ENCODE measurements around the gene ALS2CL. TPM values are rescaled to one million over a fixed set of nuclear protein-coding genes. Genes with fewer than 3 reads are reported as not detected.

Gene ALS2CL
- total and polyA plus RNA-seq, 2 experiments from 2014 or later, result 14.4 to 15.2 TPM

DNA sequence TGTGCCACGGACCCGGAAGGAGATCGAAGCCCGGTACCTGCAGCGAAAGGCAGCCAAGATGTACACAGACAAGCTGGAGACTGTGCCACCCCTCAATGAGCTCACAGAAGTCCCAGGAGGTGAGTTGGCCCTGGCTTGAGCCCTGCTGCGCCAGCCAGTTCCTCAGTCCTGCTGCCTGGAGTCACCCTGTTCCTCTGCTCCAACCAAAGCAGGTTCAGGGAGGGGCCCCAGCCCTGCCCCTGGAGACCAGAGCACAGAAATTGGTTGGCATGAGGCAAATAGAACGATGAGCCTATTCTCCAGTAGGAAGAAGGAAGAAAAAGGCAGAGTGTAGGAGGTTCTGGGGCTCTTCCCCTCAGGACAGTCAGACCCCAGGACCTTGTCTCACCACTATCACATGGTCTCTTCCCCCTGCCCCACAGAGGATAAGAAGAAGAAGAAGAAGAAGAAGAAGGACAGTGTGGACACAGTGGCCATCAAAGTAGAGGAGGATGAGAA is 15.7 kb upstream of the ALS2CL start:
- DNase-seq (ENCODE audit: low spot score), result no peak
- no peaks in the 10 kb centered on the region for H3K9me2 ChIP-seq (replicated peaks; ENCODE audit: insufficient read depth)
- H3K79me2 ChIP-seq, result no peaks in the 10 kb centered on the region
- 94% methylated on average over 7 of the region's 7 CpGs for WGBS (ENCODE audit: low lambda C conversion rate, missing lambda C conversion rate)
- H2AFZ ChIP-seq, result no peak overlapping the region
- H3K4me2 ChIP-seq, result no peak overlapping the region
- no peaks in the 10 kb centered on the region for H3K9me3 ChIP-seq (ENCODE audit: low read depth)
- no peaks in the 10 kb centered on the region for H4K20me1 ChIP-seq (ENCODE audit: insufficient read depth, poor library complexity, severe bottlenecking)
- no peak overlapping the region for H3K4me3 ChIP-seq
- peaks cover 20% of the 10 kb centered on the region for H3K4me1 ChIP-seq (ENCODE audit: insufficient read depth)
- H3K36me3 ChIP-seq (replicated peaks; ENCODE audit: insufficient read depth, low read depth), result no peaks in the 10 kb centered on the region
- H3K27me3 ChIP-seq, result no peaks in the 10 kb centered on the region
- H3K27ac ChIP-seq, result no peak overlapping the region
- no peak for TF ChIP-seq EZH2phosphoT487 (IDR thresholded peaks at IDR 0.05; ENCODE audit: low read depth, severe bottlenecking, unreplicated experiment)

DNA sequence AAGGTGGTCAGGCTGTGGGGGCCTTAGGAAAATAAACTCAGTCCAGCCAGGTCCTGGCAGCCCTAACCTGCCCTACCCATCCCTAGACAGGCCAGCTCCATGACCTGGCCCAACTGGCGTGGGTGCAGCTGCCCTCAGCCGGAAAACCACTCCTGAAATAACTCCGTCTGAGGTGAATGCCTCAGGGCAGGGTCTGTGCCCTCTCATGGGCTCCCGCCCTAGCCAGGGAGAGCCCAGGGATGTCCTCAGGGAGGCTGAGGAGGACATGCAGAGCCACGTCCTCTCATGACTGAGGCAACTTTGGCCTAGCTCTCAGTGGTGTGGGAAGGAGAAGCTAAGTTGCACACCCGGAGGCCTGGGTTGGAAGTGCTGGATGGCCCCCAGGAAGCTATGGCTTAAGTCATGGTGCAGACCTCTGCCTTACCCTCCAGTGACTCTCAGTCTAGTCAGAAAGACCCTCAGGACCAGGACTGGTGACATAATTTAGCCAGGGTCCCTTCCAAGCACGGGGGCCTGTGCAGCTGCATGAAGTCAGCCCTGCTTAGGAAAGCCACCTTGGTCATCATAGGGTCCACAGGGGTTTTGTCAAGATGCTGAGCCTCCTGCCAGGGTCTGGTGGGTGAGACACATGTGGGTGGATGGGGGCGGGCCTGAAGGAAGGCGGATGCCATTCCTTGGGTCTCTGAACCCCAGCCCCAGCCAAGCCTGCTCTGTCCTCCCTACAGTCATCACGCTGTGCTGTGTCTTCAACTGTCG is 15.1 kb upstream of the ALS2CL start:
- no peaks in the 10 kb centered on the region for H3K9me2 ChIP-seq (replicated peaks; ENCODE audit: insufficient read depth)
- DNase-seq (ENCODE audit: low spot score), result no peak

DNA sequence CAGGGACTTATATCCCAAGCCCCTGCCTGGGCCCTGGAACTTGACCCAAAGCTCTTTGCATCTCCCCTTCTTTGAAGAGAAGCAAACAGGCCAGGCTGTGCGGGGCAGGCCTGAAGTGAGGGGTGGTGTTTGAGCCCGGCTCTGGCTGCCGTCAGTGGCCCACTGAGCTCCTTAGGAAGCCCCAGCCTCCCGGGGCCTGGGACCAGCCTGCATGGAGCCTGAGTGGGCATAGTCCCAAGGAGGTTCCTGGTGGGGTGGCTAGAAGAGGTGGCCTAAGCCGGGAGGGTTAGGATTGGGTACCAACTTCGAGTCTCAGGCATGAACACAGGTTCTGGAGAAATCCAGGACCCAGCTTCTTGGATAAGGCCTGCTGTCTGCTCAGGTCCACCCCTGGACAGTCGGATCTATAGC is 14.1 kb upstream of the ALS2CL start:
- Histone ChIP-seq H3K9me2 (replicated peaks; ENCODE audit: insufficient read depth) (no peaks in the 10 kb centered on the region), H3K4me1 (ENCODE audit: insufficient read depth) (peaks cover 20% of the 10 kb centered on the region), H2AFZ (no peak overlapping the region), H3K79me2 (no peaks in the 10 kb centered on the region), H3K4me2 (no peak overlapping the region), H3K27ac (no peak overlapping the region), H4K20me1 (ENCODE audit: insufficient read depth, poor library complexity, severe bottlenecking) (no peaks in the 10 kb centered on the region), H3K4me3 (no peak overlapping the region), H3K27me3 (no peaks in the 10 kb centered on the region), H3K36me3 (replicated peaks; ENCODE audit: insufficient read depth, low read depth) (no peaks in the 10 kb centered on the region), H3K9me3 (ENCODE audit: low read depth) (no peaks in the 10 kb centered on the region)
- WGBS (ENCODE audit: low lambda C conversion rate, missing lambda C conversion rate), result 83% methylated on average over 6 of the region's 7 CpGs
- TF ChIP-seq EZH2phosphoT487 (IDR thresholded peaks at IDR 0.05; ENCODE audit: low read depth, severe bottlenecking, unreplicated experiment) (no peak), EZH2 (IDR thresholded peaks at IDR 0.05; ENCODE audit: borderline replicate concordance) (no peak), CTCF (IDR thresholded peaks at IDR 0.05; ENCODE audit: poor library complexity) (no peak)
- DNase-seq (ENCODE audit: low spot score), result no peak

More for the DNA sequence above, 15.1 kb upstream of the ALS2CL start:
- H3K4me1 ChIP-seq (ENCODE audit: insufficient read depth), result peaks cover 20% of the 10 kb centered on the region
- H3K4me3 ChIP-seq, result no peak overlapping the region
- no peaks in the 10 kb centered on the region for H3K36me3 ChIP-seq (replicated peaks; ENCODE audit: insufficient read depth, low read depth)
- H3K4me2 ChIP-seq, result no peak overlapping the region
- H3K27ac ChIP-seq, result no peak overlapping the region
- H3K27me3 ChIP-seq, result no peaks in the 10 kb centered on the region
- TF ChIP-seq EZH2phosphoT487 (IDR thresholded peaks at IDR 0.05; ENCODE audit: low read depth, severe bottlenecking, unreplicated experiment) (no peak), CTCF (IDR thresholded peaks at IDR 0.05; ENCODE audit: poor library complexity) (no peak), EZH2 (IDR thresholded peaks at IDR 0.05; ENCODE audit: borderline replicate concordance) (no peak)
- H2AFZ ChIP-seq, result no peak overlapping the region
- no peaks in the 10 kb centered on the region for H3K79me2 ChIP-seq
- no peaks in the 10 kb centered on the region for H4K20me1 ChIP-seq (ENCODE audit: insufficient read depth, poor library complexity, severe bottlenecking)
- 86% methylated on average over 11 of the region's 11 CpGs for WGBS (ENCODE audit: low lambda C conversion rate, missing lambda C conversion rate)
- no peaks in the 10 kb centered on the region for H3K9me3 ChIP-seq (ENCODE audit: low read depth)

GRCh38 chr3:46706771-46707582 is 13.5 kb upstream of the ALS2CL start:
- H3K9me2 ChIP-seq (replicated peaks; ENCODE audit: insufficient read depth), result no peaks in the 10 kb centered on the region
- no peak overlapping the region for H3K4me3 ChIP-seq
- TF ChIP-seq CTCF (IDR thresholded peaks at IDR 0.05; ENCODE audit: poor library complexity), result no peak
- no peak for TF ChIP-seq EZH2phosphoT487 (IDR thresholded peaks at IDR 0.05; ENCODE audit: low read depth, severe bottlenecking, unreplicated experiment)
- TF ChIP-seq EZH2 (IDR thresholded peaks at IDR 0.05; ENCODE audit: borderline replicate concordance), result no peak
- WGBS (ENCODE audit: low lambda C conversion rate, missing lambda C conversion rate), result 60% methylated on average over 13 of the region's 13 CpGs
- DNase-seq (ENCODE audit: low spot score), result no peak
- H3K79me2 ChIP-seq, result no peaks in the 10 kb centered on the region
- no peaks in the 10 kb centered on the region for H3K9me3 ChIP-seq (ENCODE audit: low read depth)
- H3K27me3 ChIP-seq, result peaks cover 5% of the 10 kb centered on the region
- H2AFZ ChIP-seq, result no peak overlapping the region
- H3K27ac ChIP-seq, result no peak overlapping the region
- no peak overlapping the region for H3K4me2 ChIP-seq
- no peaks in the 10 kb centered on the region for H3K36me3 ChIP-seq (replicated peaks; ENCODE audit: insufficient read depth, low read depth)
- H4K20me1 ChIP-seq (ENCODE audit: insufficient read depth, poor library complexity, severe bottlenecking), result no peaks in the 10 kb centered on the region
- H3K4me1 ChIP-seq (ENCODE audit: insufficient read depth), result peaks cover 20% of the 10 kb centered on the region

Measured in hepatocyte (in vitro differentiated cells).